ENCODE results near the gene YBX2. TPM values are rescaled to one million over a fixed set of nuclear protein-coding genes. Genes with fewer than 3 reads are reported as not detected.

Gene YBX2
- total and polyA plus RNA-seq, 7 donors: 0.28 to 37.6 (median 2.5) TPM

DNA sequence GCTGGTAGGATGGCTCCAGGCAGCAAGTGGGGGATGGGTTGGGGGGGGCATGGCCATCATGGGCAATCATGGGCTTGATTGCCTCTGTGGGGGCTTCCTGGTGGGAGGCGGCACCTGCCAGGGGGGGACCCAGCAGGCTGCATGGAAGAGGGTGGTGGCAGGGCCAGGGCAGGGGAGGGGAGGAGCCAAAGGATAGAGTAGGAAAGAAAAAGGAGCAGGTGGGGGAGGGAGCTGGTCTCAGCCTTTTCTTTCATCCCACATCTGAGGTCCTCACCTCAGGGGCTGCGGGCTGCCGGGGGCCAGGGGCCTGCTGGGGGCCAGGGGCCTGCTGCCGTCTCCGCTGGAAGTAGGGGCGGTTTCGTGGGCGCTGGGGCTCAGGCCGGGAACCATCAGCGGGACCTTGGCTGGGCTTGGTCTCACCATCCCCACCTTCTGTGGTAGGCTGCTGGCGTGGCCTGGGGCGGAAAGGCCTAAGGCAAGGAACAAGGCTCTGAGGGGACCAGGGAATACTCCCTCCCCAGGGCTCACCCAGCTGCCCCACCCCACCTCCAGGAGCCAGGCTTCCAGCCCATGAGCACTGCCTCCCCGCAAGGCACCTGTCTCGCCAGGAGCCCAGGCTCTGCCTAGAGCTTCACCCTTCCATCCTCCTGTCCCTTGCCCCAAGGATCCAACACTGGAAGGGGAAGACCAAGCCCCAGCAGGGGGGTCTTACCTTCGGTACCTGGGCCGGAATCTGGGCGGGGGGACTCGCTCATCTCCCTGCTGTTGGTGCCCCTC, 5.0 kb downstream of the YBX2 start:
- intact Hi-C loops (cut with DNase I): no loop called here
- TF ChIP-seq EP300 (IDR thresholded peaks at IDR 0.05): no peak
- TF ChIP-seq CTCF (IDR thresholded peaks at IDR 0.05): no peak
- no peak for TF ChIP-seq POLR2A (IDR thresholded peaks at IDR 0.05)
- TF ChIP-seq POLR2AphosphoS5 (IDR thresholded peaks at IDR 0.05): peak in 1 of 4 donors; percentile 52

GRCh38 chr17:7285679-7286078, 8.8 kb downstream of the YBX2 start:
- Histone ChIP-seq H3K27ac (peak overlapping the region; percentile 93 to 98 (median 96)), H3K4me1 (peaks cover 0 to 57% (median 49%) of the 10 kb centered on the region in 4 donors), H3K36me3 (peaks cover 26 to 33% (median 28%) of the 10 kb centered on the region in 4 donors), H3K27me3 (no peaks in the 10 kb centered on the region), H3K4me3 (no peak overlapping the region), H3K9me3 (no peaks in the 10 kb centered on the region)
- intact Hi-C loops (cut with DNase I): no loop called here
- TF ChIP-seq POLR2A (IDR thresholded peaks at IDR 0.05): no peak
- no peak for TF ChIP-seq EP300 (IDR thresholded peaks at IDR 0.05)
- TF ChIP-seq POLR2AphosphoS5 (IDR thresholded peaks at IDR 0.05): no peak
- TF ChIP-seq CTCF (IDR thresholded peaks at IDR 0.05): no peak
- WGBS, 2 donors: 92% methylated on average over 12 of the region's 12 CpGs
- DNase-seq: no peak

More for the DNA sequence above, 5.0 kb downstream of the YBX2 start:
- peaks cover 0 to 68% (median 61%) of the 10 kb centered on the region in 4 donors for H3K4me1 ChIP-seq
- DNase-seq: no peak
- peaks cover 21 to 26% (median 23%) of the 10 kb centered on the region in 4 donors for H3K36me3 ChIP-seq
- WGBS, 2 donors: 85 to 91% methylated on average over 18 of the region's 18 CpGs
- H3K27me3 ChIP-seq: peaks cover 8 to 26% (median 12%) of the 10 kb centered on the region in 3 donors
- H3K27ac ChIP-seq: peak overlapping the region; percentile 32 to 97 (median 57)
- H3K9me3 ChIP-seq: no peaks in the 10 kb centered on the region
- H3K4me3 ChIP-seq: no peak overlapping the region

GRCh38 chr17:7284911-7285310, 9.5 kb downstream of the YBX2 start:
- no peak overlapping the region for H3K4me3 ChIP-seq
- peak overlapping the region; percentile 93 to 98 (median 96) for H3K27ac ChIP-seq
- no peak for TF ChIP-seq CTCF (IDR thresholded peaks at IDR 0.05)
- no peak for TF ChIP-seq POLR2AphosphoS5 (IDR thresholded peaks at IDR 0.05)
- TF ChIP-seq POLR2A (IDR thresholded peaks at IDR 0.05): no peak
- TF ChIP-seq EP300 (IDR thresholded peaks at IDR 0.05): no peak
- peaks cover 26 to 33% (median 28%) of the 10 kb centered on the region in 4 donors for H3K36me3 ChIP-seq
- 83 to 95% methylated on average over 16 of the region's 16 CpGs for WGBS, 2 donors
- DNase-seq: no peak
- H3K4me1 ChIP-seq: peaks cover 0 to 56% (median 46%) of the 10 kb centered on the region in 4 donors
- no peaks in the 10 kb centered on the region for H3K9me3 ChIP-seq
- no peaks in the 10 kb centered on the region for H3K27me3 ChIP-seq
- intact Hi-C loops (cut with DNase I): no loop called here

DNA sequence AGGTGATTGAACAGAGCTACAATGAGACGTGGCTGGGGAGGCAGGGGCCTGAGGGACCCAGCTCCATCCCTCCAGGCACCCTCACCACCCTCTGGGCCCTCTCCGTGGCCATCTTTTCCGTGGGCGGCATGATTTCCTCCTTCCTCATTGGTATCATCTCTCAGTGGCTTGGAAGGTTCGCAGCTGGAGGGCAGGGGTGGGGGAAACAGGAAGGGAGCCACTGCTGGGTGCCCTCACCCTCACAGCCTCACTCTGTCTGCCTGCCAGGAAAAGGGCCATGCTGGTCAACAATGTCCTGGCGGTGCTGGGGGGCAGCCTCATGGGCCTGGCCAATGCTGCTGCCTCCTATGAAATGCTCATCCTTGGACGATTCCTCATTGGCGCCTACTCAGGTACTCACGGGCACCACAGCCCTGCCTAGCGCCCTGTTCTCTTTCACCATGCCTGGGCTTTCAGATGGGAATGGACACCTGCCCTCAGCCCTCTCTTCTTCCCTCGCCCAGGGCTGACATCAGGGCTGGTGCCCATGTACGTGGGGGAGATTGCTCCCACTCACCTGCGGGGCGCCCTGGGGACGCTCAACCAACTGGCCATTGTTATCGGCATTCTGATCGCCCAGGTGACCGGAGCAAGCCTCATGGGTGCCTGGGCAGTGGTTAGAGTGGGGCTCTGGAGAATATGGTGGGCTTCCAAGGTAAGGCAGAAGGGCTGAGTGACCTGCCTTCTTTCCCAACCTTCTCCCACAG, 10.8 kb downstream of the YBX2 start:
- TF ChIP-seq CTCF (IDR thresholded peaks at IDR 0.05) (peak in 1 of 4 experiments; percentile 0), POLR2AphosphoS5 (IDR thresholded peaks at IDR 0.05) (no peak)
- Histone ChIP-seq H3K9me3 (no peaks in the 10 kb centered on the region), H3K4me1 (peaks cover 0 to 56% (median 46%) of the 10 kb centered on the region in 4 donors), H3K27ac (peak overlapping the region; percentile 93 to 98 (median 96)), H3K36me3 (peaks cover 26 to 33% (median 28%) of the 10 kb centered on the region in 4 donors), H3K4me3 (peak overlapping the region; percentile 53 to 83 (median 68)), H3K27me3 (no peaks in the 10 kb centered on the region)
- 87 to 88% methylated on average over 18 of the region's 18 CpGs for WGBS, 2 donors
- intact Hi-C loops (cut with DNase I): no loop called here
- no peak for DNase-seq
